ENCODE data around the gene GLOD5. TPM values are rescaled to one million over a fixed set of nuclear protein-coding genes. Genes with fewer than 3 reads are reported as not detected.

GLOD5 gene
- total RNA-seq, 1 donor from 2014 or later, result not detected

DNA sequence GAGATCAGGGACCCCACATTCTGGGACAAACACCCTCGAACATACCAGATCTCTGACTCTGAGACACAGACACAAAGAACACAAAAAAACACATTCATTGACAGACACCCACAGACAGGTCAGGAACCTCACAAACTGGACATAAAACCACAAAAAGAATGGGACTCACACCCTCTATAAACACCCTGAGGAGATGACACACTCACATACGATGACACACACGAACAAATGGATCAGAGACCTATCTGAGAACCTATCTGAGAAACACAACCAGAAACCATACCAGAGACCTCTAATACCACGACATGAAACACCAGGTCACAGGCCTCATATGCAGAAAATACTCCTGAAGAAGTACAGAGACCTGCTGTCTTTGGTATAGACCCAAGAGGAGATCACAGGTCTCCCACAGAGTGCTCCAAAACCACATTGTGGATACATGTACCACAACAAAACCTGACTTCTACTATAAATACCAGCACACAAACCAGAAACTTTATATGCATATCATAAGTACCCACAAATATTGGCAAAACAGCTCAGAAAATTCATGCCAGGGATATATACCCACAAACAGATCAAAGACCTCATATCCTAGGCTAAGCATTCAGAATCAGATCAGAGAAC lies 45.6 kb upstream of the GLOD5 start:
- Histone ChIP-seq H3K36me3 (no peaks in the 10 kb centered on the region), H3K9me3 (no peaks in the 10 kb centered on the region), H3K4me1 (no peaks in the 10 kb centered on the region), H3K27me3 (no peaks in the 10 kb centered on the region), H3K27ac (no peak overlapping the region), H3K4me3 (no peak overlapping the region)
- no peak for DNase-seq (ENCODE audit: extremely low spot score in 2 of 2)
- intact Hi-C loops (cut with DNase I), result no loop called here
- TF ChIP-seq, protein P1, sequence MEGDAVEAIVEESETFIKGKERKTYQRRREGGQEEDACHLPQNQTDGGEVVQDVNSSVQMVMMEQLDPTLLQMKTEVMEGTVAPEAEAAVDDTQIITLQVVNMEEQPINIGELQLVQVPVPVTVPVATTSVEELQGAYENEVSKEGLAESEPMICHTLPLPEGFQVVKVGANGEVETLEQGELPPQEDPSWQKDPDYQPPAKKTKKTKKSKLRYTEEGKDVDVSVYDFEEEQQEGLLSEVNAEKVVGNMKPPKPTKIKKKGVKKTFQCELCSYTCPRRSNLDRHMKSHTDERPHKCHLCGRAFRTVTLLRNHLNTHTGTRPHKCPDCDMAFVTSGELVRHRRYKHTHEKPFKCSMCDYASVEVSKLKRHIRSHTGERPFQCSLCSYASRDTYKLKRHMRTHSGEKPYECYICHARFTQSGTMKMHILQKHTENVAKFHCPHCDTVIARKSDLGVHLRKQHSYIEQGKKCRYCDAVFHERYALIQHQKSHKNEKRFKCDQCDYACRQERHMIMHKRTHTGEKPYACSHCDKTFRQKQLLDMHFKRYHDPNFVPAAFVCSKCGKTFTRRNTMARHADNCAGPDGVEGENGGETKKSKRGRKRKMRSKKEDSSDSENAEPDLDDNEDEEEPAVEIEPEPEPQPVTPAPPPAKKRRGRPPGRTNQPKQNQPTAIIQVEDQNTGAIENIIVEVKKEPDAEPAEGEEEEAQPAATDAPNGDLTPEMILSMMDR (IDR thresholded peaks at IDR 0.05), result no peak
- TF ChIP-seq POLR2A (IDR thresholded peaks at IDR 0.05), result no peak
- no peak for TF ChIP-seq POLR2AphosphoS5 (IDR thresholded peaks at IDR 0.05; ENCODE audit: insufficient read depth in 1 of 2, low read depth in 1 of 2)

GRCh38 chrX:48719958-48720357 lies 41.6 kb upstream of the GLOD5 start:
- intact Hi-C loops (cut with DNase I), result no loop called here
- Histone ChIP-seq H3K27me3 (no peaks in the 10 kb centered on the region), H3K4me1 (no peaks in the 10 kb centered on the region), H3K27ac (no peak overlapping the region), H3K4me3 (no peak overlapping the region), H3K9me3 (no peaks in the 10 kb centered on the region), H3K36me3 (no peaks in the 10 kb centered on the region)
- DNase-seq (ENCODE audit: extremely low spot score in 2 of 2), result no peak
- TF ChIP-seq, protein P1 (IDR thresholded peaks at IDR 0.05), result no peak
- TF ChIP-seq POLR2AphosphoS5 (IDR thresholded peaks at IDR 0.05; ENCODE audit: insufficient read depth in 1 of 2, low read depth in 1 of 2), result no peak
- TF ChIP-seq POLR2A (IDR thresholded peaks at IDR 0.05), result no peak

DNA sequence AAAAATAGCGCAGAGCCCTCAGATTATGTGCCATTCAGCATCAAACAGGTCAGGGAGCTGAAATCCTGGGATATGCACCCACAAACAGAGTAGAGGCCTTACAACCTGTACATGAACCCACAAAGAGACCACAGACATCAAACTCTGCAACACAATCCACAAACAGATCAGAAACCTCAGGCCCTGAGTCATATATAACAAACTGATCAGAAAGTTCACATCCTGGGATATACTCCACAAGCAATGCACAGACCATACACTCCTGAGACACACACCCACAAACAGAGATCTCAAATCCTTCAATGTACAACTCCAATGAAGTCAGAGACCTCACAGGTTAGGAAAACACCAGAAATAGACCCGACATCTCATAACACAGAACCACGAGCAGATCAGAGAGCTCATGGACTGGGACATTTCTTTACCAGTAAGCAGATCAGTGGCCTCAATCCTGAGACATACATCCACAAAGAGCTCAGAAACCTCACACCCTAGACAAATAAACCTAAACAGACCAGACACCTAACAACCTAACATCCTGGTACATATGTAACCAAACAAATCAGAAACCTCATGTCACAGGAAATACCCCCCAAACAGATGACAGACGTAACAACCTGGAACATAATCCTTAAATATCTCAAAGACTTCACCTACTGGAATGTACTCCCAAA lies 40.8 kb upstream of the GLOD5 start:
- H3K9me3 ChIP-seq, result no peaks in the 10 kb centered on the region
- H3K36me3 ChIP-seq, result no peaks in the 10 kb centered on the region
- intact Hi-C loops (cut with DNase I), result no loop called here

GRCh38 chrX:48721916-48722315 lies 39.6 kb upstream of the GLOD5 start:
- Histone ChIP-seq H3K9me3 (no peaks in the 10 kb centered on the region), H3K27ac (no peak overlapping the region)
- intact Hi-C loops (cut with DNase I), result no loop called here

More for the DNA sequence above, 40.8 kb upstream of the GLOD5 start:
- H3K4me1 ChIP-seq, result no peaks in the 10 kb centered on the region
- H3K27me3 ChIP-seq, result no peaks in the 10 kb centered on the region
- H3K4me3 ChIP-seq, result no peak overlapping the region
- no peak for DNase-seq (ENCODE audit: extremely low spot score in 2 of 2)
- TF ChIP-seq POLR2AphosphoS5 (IDR thresholded peaks at IDR 0.05; ENCODE audit: insufficient read depth in 1 of 2, low read depth in 1 of 2) (no peak), POLR2A (IDR thresholded peaks at IDR 0.05) (no peak)
- TF ChIP-seq, protein P1 (IDR thresholded peaks at IDR 0.05), result no peak
- no peak overlapping the region for H3K27ac ChIP-seq

More at GRCh38 chrX:48721916-48722315, 39.6 kb upstream of the GLOD5 start:
- DNase-seq (ENCODE audit: extremely low spot score in 2 of 2), result no peak
- TF ChIP-seq, protein P1 (IDR thresholded peaks at IDR 0.05), result no peak
- TF ChIP-seq POLR2AphosphoS5 (IDR thresholded peaks at IDR 0.05; ENCODE audit: insufficient read depth in 1 of 2, low read depth in 1 of 2) (no peak), POLR2A (IDR thresholded peaks at IDR 0.05) (no peak)
- Histone ChIP-seq H3K27me3 (no peaks in the 10 kb centered on the region), H3K4me1 (no peaks in the 10 kb centered on the region), H3K4me3 (no peak overlapping the region), H3K36me3 (no peaks in the 10 kb centered on the region)

Data from vagina (tissue), 2 donors.